ENCODE measurements around the gene ACTG1.

GRCh38 chr17:81486199-81486810 lies 26.3 kb downstream of the ACTG1 start:
- TF ChIP-seq CTCF (conservative IDR thresholded peaks at IDR 0.05; ENCODE audit: low read depth, low read length) (no peak), EZH2 (IDR thresholded peaks at IDR 0.05; ENCODE audit: borderline replicate concordance, low read depth, low read length, poor library complexity, severe bottlenecking) (no peak)
